ENCODE results near the gene PAM16.

Gene PAM16

GRCh38 chr16:4372001-4372577 is 21.0 kb upstream of the PAM16 start:
- DNase-seq, result peak in 2 of 56 donors; percentile 41 to 57

GRCh38 chr16:4371357-4372000 is 20.4 kb upstream of the PAM16 start, which contains the start of gene VASN:
VASN (plus strand) TSS chr16:4371848; CDS start chr16:4380878, 9,030 bp downstream.
- DNase-seq, result peak in 47 of 56 donors; percentile 8 to 86 (median 54)

- DNase-seq, result peak in 21 of 56 donors; percentile 8 to 60 (median 31)
These were observed 19.6 kb upstream of the PAM16 start for GRCh38 chr16:4370570-4371356.

GRCh38 chr16:4370151-4370550 is 19.0 kb upstream of the PAM16 start:
- no peak for DNase-seq

GRCh38 chr16:4369007-4369733 is 18.0 kb upstream of the PAM16 start:
- no peak for DNase-seq

GRCh38 chr16:4367393-4367856 is 16.3 kb upstream of the PAM16 start:
- no peak for DNase-seq

GRCh38 chr16:4366016-4366415 is 14.9 kb upstream of the PAM16 start:
- no peak for DNase-seq

- DNase-seq, result no peak
These were observed 14.5 kb upstream of the PAM16 start for GRCh38 chr16:4365615-4366014.

GRCh38 chr16:4365014-4365406 is 13.9 kb upstream of the PAM16 start:
- no peak for DNase-seq

GRCh38 chr16:4364196-4365013 is 13.3 kb upstream of the PAM16 start:
- no peak for DNase-seq

GRCh38 chr16:4362476-4363135 is 11.5 kb upstream of the PAM16 start:
- DNase-seq, result peak in 1 of 56 donors; percentile 16

- no peak for DNase-seq
These were observed 10.8 kb upstream of the PAM16 start for GRCh38 chr16:4361944-4362311.

- DNase-seq, result no peak
These were observed 10.2 kb upstream of the PAM16 start for GRCh38 chr16:4361033-4361943.

GRCh38 chr16:4360538-4361021 is 9.5 kb upstream of the PAM16 start:
- no peak for DNase-seq

- DNase-seq, result no peak
These were observed 8.8 kb upstream of the PAM16 start for GRCh38 chr16:4359914-4360313.

- peak in 33 of 56 donors; percentile 2 to 77 (median 24) for DNase-seq
These were observed 7.9 kb upstream of the PAM16 start for GRCh38 chr16:4358831-4359561.

- DNase-seq, result no peak
These were observed 7.1 kb upstream of the PAM16 start for GRCh38 chr16:4358236-4358635.

- no peak for DNase-seq
These were observed 5.7 kb upstream of the PAM16 start for GRCh38 chr16:4356820-4357219.
